Calu3 (cell line): ENCODE results near the gene TMEM244. TPM values are rescaled to one million over a fixed set of nuclear protein-coding genes. Genes with fewer than 3 reads are reported as not detected.

Experiments used
- Bru-seq: library from RNA; stranded (reverse); fragments of 400-500 nt; gene quantifications from one replicate; lab custom pipeline; 2021; lab: Mats Ljungman, UMichigan
- BruChase-seq, 2 experiments: library from RNA; stranded (reverse); fragments of 400-500 nt; gene quantifications; one replicate each; lab custom pipeline; 2021; lab: Mats Ljungman, UMichigan
- BruUV-seq: library from RNA; stranded (reverse); fragments of 400-500 nt; replicated peaks from 2 replicates; lab custom pipeline; 2021; lab: Mats Ljungman, UMichigan
- CTCF ChIA-PET: fragments of 300-600 bp; sonication (Branson Sonifier 250); formaldehyde crosslinking; loops from one replicate; lab custom pipeline; 2022; ENCODE audit warnings: antibody characterized with exemption; lab: Charles Lee
- DNase-seq: peaks from one replicate; pipeline ENCODE4 v3.0.0; 2022
- H3K27ac Mint-ChIP-seq: one replicate; pipeline ENCODE4 v1.8.0; 2022; ENCODE audit warnings: mixed read lengths; ENCODE audit not compliant: unreplicated experiment
- H3K27me3 Mint-ChIP-seq: one replicate; pipeline ENCODE4 v1.8.0; 2022; ENCODE audit warnings: mixed read lengths; ENCODE audit not compliant: unreplicated experiment
- H3K36me3 Mint-ChIP-seq: one replicate; pipeline ENCODE4 v1.8.0; 2022; ENCODE audit warnings: mild to moderate bottlenecking, moderate library complexity, mixed read lengths; ENCODE audit not compliant: insufficient read depth, unreplicated experiment
- H3K4me1 Mint-ChIP-seq: one replicate; pipeline ENCODE4 v1.8.0; 2022; ENCODE audit warnings: mild to moderate bottlenecking, low read depth, mixed read lengths; ENCODE audit not compliant: unreplicated experiment
- H3K4me3 Mint-ChIP-seq: one replicate; pipeline ENCODE4 v1.8.0; 2022; ENCODE audit warnings: mild to moderate bottlenecking, low read depth, moderate library complexity, mixed read lengths; ENCODE audit not compliant: unreplicated experiment
- H3K9me3 Mint-ChIP-seq: one replicate; pipeline ENCODE4 v1.8.0; 2022; ENCODE audit warnings: low read depth, mixed read lengths; ENCODE audit not compliant: unreplicated experiment
- CTCF ChIP-seq: fragments of 200-600 bp; IDR thresholded peaks from one replicate; pipeline ENCODE4 v1.8.0; 2022; ENCODE audit warnings: antibody characterized with exemption; ENCODE audit not compliant: unreplicated experiment
- intact Hi-C: fragments of 100-400 bp; cut with micrococcal nuclease; formaldehyde crosslinking; loops from one replicate; pipeline ENCODE4 v1.10.0; 2022; ENCODE audit not compliant: unreplicated experiment
- long read RNA-seq: library from polyadenylated mRNA; stranded (forward); transcript quantifications from one replicate; pipeline ENCODE4 v2.0.0, GENCODE V29; 2022
- total RNA-seq: library from RNA; stranded (reverse); gene quantifications from 2 replicates; pipeline ENCODE4 v1.2.3, GENCODE V29; 2022

The TMEM244 gene
- not detected in 2 replicates for total RNA-seq
- not detected for Bru-seq, nascent RNA
- percentile 5 among the genes with signal in this experiment for BruChase-seq, experiment 1, labeled RNA remaining after a 6-hour chase
- not detected for BruChase-seq, experiment 2, labeled RNA remaining after a 2-hour chase
- long read RNA-seq, result 0 reads

DNA sequence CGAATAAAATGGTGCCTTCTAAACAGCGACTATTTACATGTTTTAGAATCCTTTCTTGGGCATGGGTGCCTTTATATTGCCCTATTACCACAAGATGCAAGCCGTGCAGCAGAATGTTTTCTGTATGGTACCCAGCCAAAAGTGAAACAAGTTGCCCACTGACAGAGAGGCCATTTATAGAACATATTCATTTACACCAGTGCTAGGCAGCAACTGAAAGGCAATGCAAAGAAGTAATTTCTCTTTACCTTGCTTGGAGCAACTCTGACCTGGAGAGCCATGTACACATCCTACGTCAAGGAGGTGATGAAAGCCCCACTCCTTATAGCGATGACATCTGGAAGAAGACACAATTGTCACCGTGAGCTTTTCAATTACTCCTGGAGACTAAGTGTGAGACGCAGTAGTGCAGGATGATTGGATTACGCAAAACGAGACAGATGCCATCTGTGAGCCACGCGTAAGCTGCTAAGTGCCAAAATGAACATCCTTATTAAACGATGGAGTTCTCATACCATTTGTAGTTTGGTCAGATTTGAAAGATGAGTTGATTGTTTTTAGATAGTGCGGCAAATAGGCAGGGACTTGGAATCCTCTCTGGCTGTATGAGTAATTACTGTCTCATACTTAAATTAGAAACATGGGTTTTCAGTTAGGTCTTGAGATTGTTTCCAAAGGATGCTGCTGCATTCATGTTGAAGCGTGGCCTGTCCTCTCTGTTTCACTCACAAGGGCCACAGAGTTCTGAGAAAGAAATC, at the start of gene TMEM244:
Gene TMEM244, minus strand, starts transcription at position 408 of the 758 bp plus-strand sequence. Its CDS starts 127 bp downstream, at position 281.
- H3K4me3 Mint-ChIP-seq, result no peak within 1 kb of the TSS
- H3K27ac Mint-ChIP-seq, result no peak within 1 kb of the TSS
- no peak for TF ChIP-seq CTCF
- DNase-seq, result no peak
- no peaks in the 10 kb centered on the region for H3K27me3 Mint-ChIP-seq
- H3K36me3 Mint-ChIP-seq, result no peaks in the 10 kb centered on the region
- H3K9me3 Mint-ChIP-seq, result no peaks in the 10 kb centered on the region
- CTCF ChIA-PET, result no interaction called here
- BruUV-seq, result no TSS peak
- peaks cover 4% of the 10 kb centered on the region for H3K4me1 Mint-ChIP-seq
- intact Hi-C loops, result no loop called here

- Mint-ChIP-seq H3K9me3 (no peaks in the 10 kb centered on the region), H3K27me3 (no peaks in the 10 kb centered on the region), H3K27ac (no peak overlapping the region), H3K4me1 (no peaks in the 10 kb centered on the region), H3K4me3 (no peak overlapping the region), H3K36me3 (no peaks in the 10 kb centered on the region)
- CTCF ChIA-PET, result no interaction called here
- no peak for DNase-seq
- BruUV-seq, result no TSS peak
- TF ChIP-seq CTCF, result no peak
- intact Hi-C loops, result no loop called here
Measured at GRCh38 chr6:129908858-129909257, 47.7 kb upstream of the TMEM244 start.

DNA sequence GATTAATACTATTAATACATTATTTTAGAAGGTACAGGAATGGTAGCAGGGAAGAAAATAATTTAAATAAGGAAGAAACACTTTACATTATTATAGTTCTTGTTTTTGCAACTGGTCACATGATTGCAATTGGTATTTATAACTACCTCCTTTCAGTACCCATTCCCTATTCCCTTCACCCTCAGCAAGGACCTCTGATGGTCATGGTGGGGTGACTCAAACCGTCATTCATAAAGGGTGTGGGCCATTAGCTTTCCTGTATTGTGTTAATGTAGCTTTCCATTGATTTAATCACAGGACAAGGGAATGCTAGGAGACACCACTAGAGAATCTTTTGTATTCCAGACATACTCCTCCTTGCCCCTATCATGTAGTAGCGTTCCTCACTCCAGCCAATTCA, 47.2 kb upstream of the TMEM244 start:
- no peaks in the 10 kb centered on the region for H3K9me3 Mint-ChIP-seq
- H3K27me3 Mint-ChIP-seq, result no peaks in the 10 kb centered on the region
- no peaks in the 10 kb centered on the region for H3K36me3 Mint-ChIP-seq
- no peak for TF ChIP-seq CTCF
- no peak overlapping the region for H3K27ac Mint-ChIP-seq
- no TSS peak for BruUV-seq
- intact Hi-C loops, result no loop called here
- no peaks in the 10 kb centered on the region for H3K4me1 Mint-ChIP-seq
- DNase-seq, result no peak
- CTCF ChIA-PET, result no interaction called here
- H3K4me3 Mint-ChIP-seq, result no peak overlapping the region

DNA sequence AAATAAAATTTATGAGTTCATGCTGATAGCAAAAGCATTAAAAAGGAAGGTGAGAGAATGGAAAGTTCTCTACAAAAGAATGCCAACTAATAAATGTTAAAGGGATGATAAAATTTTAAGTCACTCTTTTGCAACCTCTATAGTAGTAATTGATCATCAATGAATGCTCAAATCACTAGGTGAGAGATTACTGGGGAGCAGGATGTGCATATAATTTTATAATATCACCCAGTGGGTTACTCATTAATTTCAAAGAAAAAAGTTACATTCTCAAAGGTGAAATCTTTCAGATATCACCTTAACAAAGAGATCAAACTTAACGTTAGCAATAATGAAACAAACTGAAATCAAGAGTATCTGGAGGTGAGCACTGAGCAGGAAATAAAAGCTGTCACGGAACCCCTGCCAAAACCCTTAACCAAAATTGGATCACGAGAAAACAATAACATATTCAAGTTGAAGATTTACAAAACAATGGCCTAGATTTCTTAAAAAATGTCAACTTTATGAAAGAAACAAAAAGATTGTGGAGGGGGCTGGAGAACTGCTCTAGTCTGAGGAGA, 45.5 kb upstream of the TMEM244 start:
- CTCF ChIA-PET, result no interaction called here
- Mint-ChIP-seq H3K27ac (no peak overlapping the region), H3K27me3 (no peaks in the 10 kb centered on the region), H3K36me3 (no peaks in the 10 kb centered on the region), H3K4me1 (no peaks in the 10 kb centered on the region), H3K9me3 (no peaks in the 10 kb centered on the region), H3K4me3 (no peak overlapping the region)
- intact Hi-C loops, result no loop called here
- no peak for DNase-seq
- BruUV-seq, result no TSS peak
- no peak for TF ChIP-seq CTCF
